Panc1 (cell line): Measurements from ENCODE around the gene A2ML1.

Experiments used
- POLR2AphosphoS5 ChIP-seq: IDR thresholded peaks from 2 replicates; pipeline ENCODE4 v1.6.1; 2012; ENCODE audit warnings: mild to moderate bottlenecking, low read depth, low read length, moderate library complexity
- SIN3A ChIP-seq: IDR thresholded peaks from 2 replicates; pipeline ENCODE4 v1.6.1; 2012; ENCODE audit warnings: low read depth, mild to moderate bottlenecking, low read length, moderate library complexity, borderline replicate concordance; ENCODE audit not compliant: insufficient read depth
- TF ChIP-seq, protein P1 (sequence below): fragments of 450-650 bp; IDR thresholded peaks from 2 replicates; pipeline ENCODE4 v1.5.1; 2017; ENCODE audit warnings: mild to moderate bottlenecking
- TF ChIP-seq, protein P2 (sequence below), 2 experiments: IDR thresholded peaks; 2 replicates each; pipeline ENCODE4 v1.6.1; 2011 to 2012; ENCODE audit warnings: low read depth in 2 of 2, control low read depth in 1 of 2, low read length in 1 of 2, mild to moderate bottlenecking in 1 of 2, moderate library complexity in 1 of 2; ENCODE audit not compliant: insufficient read depth in 1 of 2

DNA sequence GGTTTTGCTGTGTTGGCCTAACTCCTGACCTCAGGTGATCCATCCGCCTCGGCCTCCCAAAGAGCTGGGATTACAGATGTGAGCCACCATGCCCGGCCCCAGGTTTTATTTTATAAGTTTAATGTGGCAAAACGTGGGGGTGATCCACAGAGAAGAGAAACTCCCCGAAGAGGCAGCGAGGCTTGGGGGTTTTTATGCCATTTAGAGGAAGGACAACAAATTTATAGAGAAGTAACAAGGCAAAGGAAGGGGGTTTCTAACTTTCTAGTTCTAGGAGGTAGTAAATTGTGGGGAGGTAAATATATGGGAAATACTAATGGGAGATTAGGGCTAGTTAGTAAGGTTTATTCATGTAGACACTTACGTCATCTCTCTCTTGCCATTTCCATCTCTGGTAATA, 74.7 kb downstream of the A2ML1 start:
- TF ChIP-seq, protein P1, sequence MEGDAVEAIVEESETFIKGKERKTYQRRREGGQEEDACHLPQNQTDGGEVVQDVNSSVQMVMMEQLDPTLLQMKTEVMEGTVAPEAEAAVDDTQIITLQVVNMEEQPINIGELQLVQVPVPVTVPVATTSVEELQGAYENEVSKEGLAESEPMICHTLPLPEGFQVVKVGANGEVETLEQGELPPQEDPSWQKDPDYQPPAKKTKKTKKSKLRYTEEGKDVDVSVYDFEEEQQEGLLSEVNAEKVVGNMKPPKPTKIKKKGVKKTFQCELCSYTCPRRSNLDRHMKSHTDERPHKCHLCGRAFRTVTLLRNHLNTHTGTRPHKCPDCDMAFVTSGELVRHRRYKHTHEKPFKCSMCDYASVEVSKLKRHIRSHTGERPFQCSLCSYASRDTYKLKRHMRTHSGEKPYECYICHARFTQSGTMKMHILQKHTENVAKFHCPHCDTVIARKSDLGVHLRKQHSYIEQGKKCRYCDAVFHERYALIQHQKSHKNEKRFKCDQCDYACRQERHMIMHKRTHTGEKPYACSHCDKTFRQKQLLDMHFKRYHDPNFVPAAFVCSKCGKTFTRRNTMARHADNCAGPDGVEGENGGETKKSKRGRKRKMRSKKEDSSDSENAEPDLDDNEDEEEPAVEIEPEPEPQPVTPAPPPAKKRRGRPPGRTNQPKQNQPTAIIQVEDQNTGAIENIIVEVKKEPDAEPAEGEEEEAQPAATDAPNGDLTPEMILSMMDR, result no peak
- TF ChIP-seq POLR2AphosphoS5, result no peak
- no peak for TF ChIP-seq SIN3A
- TF ChIP-seq, protein P2, sequence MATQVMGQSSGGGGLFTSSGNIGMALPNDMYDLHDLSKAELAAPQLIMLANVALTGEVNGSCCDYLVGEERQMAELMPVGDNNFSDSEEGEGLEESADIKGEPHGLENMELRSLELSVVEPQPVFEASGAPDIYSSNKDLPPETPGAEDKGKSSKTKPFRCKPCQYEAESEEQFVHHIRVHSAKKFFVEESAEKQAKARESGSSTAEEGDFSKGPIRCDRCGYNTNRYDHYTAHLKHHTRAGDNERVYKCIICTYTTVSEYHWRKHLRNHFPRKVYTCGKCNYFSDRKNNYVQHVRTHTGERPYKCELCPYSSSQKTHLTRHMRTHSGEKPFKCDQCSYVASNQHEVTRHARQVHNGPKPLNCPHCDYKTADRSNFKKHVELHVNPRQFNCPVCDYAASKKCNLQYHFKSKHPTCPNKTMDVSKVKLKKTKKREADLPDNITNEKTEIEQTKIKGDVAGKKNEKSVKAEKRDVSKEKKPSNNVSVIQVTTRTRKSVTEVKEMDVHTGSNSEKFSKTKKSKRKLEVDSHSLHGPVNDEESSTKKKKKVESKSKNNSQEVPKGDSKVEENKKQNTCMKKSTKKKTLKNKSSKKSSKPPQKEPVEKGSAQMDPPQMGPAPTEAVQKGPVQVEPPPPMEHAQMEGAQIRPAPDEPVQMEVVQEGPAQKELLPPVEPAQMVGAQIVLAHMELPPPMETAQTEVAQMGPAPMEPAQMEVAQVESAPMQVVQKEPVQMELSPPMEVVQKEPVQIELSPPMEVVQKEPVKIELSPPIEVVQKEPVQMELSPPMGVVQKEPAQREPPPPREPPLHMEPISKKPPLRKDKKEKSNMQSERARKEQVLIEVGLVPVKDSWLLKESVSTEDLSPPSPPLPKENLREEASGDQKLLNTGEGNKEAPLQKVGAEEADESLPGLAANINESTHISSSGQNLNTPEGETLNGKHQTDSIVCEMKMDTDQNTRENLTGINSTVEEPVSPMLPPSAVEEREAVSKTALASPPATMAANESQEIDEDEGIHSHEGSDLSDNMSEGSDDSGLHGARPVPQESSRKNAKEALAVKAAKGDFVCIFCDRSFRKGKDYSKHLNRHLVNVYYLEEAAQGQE (IDR thresholded peaks at IDR 0.05; ENCODE audit: insufficient read depth in 1 of 2, low read depth in 2 of 2, low read length in 1 of 2), result no peak
